Activated CD8-positive, alpha-beta T cell treated with anti-CD3 and anti-CD28 coated beads for 36 hours (primary cell): Measurements from ENCODE around the gene NRF1. TPM values are rescaled to one million over a fixed set of nuclear protein-coding genes. Genes with fewer than 3 reads are reported as not detected.
A peak's percentile ranks its signal among the peaks of the same experiment; 100 is the strongest.

Experiments used
- microRNA-seq: library from miRNA; unstranded; fragments of <30 nt; microRNA quantifications from one replicate; pipeline ENCODE4 v1.2.0, GENCODE V29; 2022; ENCODE audit warnings: borderline microRNAs expressed, borderline replicate concordance
- total RNA-seq, 2 experiments: library from RNA; stranded (reverse); gene quantifications; one replicate each; pipeline ENCODE4 v1.2.3, GENCODE V29; 2021

NRF1 gene
- total RNA-seq, 2 experiments from 2014 or later, result 23.3 to 23.9 TPM

Small RNA genes lying within 50 kb of the gene (microRNA-seq; reads per million reads assigned to microRNA genes)
- 30.3 reads per million, percentile 51 among the genes with 10 or more reads in this experiment for gene MIR182
- gene MIR183, result 21.8 reads per million, percentile 47 among the genes with 10 or more reads in this experiment
- 1.8 reads per million for gene MIR96

Other genes with a start within 250 kb of the NRF1 start
- 10 to 100 TPM; 12.2 to 13.1 TPM for gene STRIP2, start 177.3 kb upstream of the NRF1 start, total RNA-seq
- 1 to 10 TPM; 2.6 to 3.6 TPM for gene SMKR1, start 109.2 kb upstream of the NRF1 start, total RNA-seq